ENCODE data around the gene NALCN. TPM values are rescaled to one million over a fixed set of nuclear protein-coding genes. Genes with fewer than 3 reads are reported as not detected.

Gene NALCN
- total and polyA plus RNA-seq, 2 of the 8 experiments (the other 6 are each of a cell fraction or from before 2014, with no cell fraction given) = 0.26 to 0.54 TPM

DNA sequence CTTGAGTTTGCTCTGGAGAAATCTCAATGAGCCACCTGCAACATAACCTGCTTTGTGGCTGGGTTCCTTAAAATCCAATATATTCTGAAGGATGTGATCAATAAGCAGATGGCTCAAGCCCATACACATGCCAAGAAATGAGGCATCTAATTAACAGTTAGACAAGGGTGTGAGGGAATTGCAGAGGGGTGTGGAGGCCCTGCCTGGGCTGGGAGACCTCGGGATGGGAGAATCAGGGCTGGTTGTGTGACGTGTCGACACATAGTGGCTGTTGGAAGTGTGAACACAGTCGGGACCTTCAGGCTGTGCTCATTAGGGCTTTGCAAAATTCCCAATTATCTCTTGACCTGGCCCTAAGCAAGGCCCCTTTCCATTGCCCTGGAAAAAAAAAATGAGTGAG, 379.8 kb downstream of the NALCN start:
- Histone ChIP-seq H3K27me3 (replicated peaks in 1 of 4; ENCODE audit: control insufficient read depth in 3 of 4, extremely low read depth in 1 of 4, insufficient read depth in 3 of 4, low read length in 3 of 4) (peaks cover 0 to 1% (median 0%) of the 10 kb centered on the region in 4 experiments; a peak in 1 of 7 replicates), H3K9me3 (ENCODE audit: insufficient read depth in 2 of 2, low read depth in 1 of 2, low read length in 1 of 2) (no peaks in the 10 kb centered on the region), H3K79me1 (ENCODE audit: low read depth, low read length) (no peaks in the 10 kb centered on the region), H4K5ac (ENCODE audit: insufficient read length, low read depth, low read length) (no peak overlapping the region), H3K27ac (ENCODE audit: low read depth, low read length) (no peak overlapping the region), H3K14ac (ENCODE audit: insufficient read length) (no peak overlapping the region), H3K56ac (replicated peaks; ENCODE audit: insufficient read length, low read depth, low read length) (no peak overlapping the region), H3K23me2 (ENCODE audit: low read depth, low read length) (no peaks in the 10 kb centered on the region), H4K20me1 (replicated peaks in 1 of 2; ENCODE audit: control insufficient read depth in 1 of 2, insufficient read depth in 2 of 2, low read length in 2 of 2) (no peaks in the 10 kb centered on the region), H4K91ac (replicated peaks; ENCODE audit: insufficient read length, low read length) (no peak overlapping the region), H2BK120ac (replicated peaks; ENCODE audit: low read depth, low read length) (no peak overlapping the region), H2AFZ (ENCODE audit: low read length) (no peak overlapping the region), H3K18ac (ENCODE audit: extremely low read depth, low read length) (no peak overlapping the region), H3K4me3 (ENCODE audit: extremely low read depth in 1 of 4, insufficient read depth in 2 of 4, low read depth in 3 of 4, low read length in 4 of 4) (no peak overlapping the region), H4K8ac (ENCODE audit: extremely low read depth, insufficient read depth, low read length) (no peak overlapping the region), H2BK5ac (ENCODE audit: low read depth, low read length) (no peak overlapping the region), H3K4me1 (replicated peaks in 1 of 4; ENCODE audit: control insufficient read depth in 3 of 4, insufficient read depth in 4 of 4, low read length in 3 of 4) (peaks cover 0 to 5% (median 1%) of the 10 kb centered on the region in 4 experiments; a peak in 1 of 7 replicates), H3K4me2 (ENCODE audit: insufficient read depth in 1 of 2, low read depth in 2 of 2, low read length in 2 of 2) (no peak overlapping the region), H2BK15ac (ENCODE audit: low read length) (no peak overlapping the region), H3K4ac (replicated peaks; ENCODE audit: insufficient read length, low read depth, low read length) (no peak overlapping the region), H2BK12ac (ENCODE audit: low read depth, low read length) (peak overlapping the region; percentile 44; the same call in 1 of the 2 replicates), H2BK20ac (ENCODE audit: low read length) (no peak overlapping the region), H3K79me2 (ENCODE audit: control insufficient read depth in 1 of 2, insufficient read depth in 2 of 2, low read length in 2 of 2) (no peaks in the 10 kb centered on the region), H3K9ac (replicated peaks in 1 of 4; ENCODE audit: extremely low read depth in 1 of 4, low read depth in 3 of 4, low read length in 3 of 4) (no peak overlapping the region), H2AK5ac (ENCODE audit: low read depth, low read length) (no peak overlapping the region), H3K36me3 (ENCODE audit: control insufficient read depth in 2 of 4, insufficient read depth in 4 of 4, low read length in 3 of 4) (no peaks in the 10 kb centered on the region), H3K23ac (ENCODE audit: insufficient read length) (no peak overlapping the region)
- FAIRE-seq (no peak), DNase-seq (ENCODE audit: low read depth in 1 of 2, low spot score in 2 of 2) (no peak)
- ChIA-PET CTCF (ENCODE audit: partially characterized antibody) (interaction anchor here (0.6 to 1.8 kb wide), 6 partner anchors 10 to 221 kb away, joined by 3 to 4 read pairs (median 3); no protein-coding TSS in a partner anchor), POLR2A (ENCODE audit: partially characterized antibody) (no interaction called here)
- 93% methylated on average over 4 of the region's 4 CpGs; no CpG with 5 or more reads in 1 of the 2 experiments for WGBS, 2 experiments (ENCODE audit: extremely low coverage in 1 of 2, insufficient coverage in 1 of 2, insufficient read length in 1 of 2, insufficient replicate concordance in 2 of 2, low coverage in 1 of 2, low lambda C conversion rate in 2 of 2, missing lambda C conversion rate in 1 of 2)
- TF ChIP-seq FOSL1 (IDR thresholded peaks at IDR 0.05; ENCODE audit: insufficient read depth, low read depth, low read length) = no peak
- no peak for TF ChIP-seq TEAD4 (IDR thresholded peaks at IDR 0.05; ENCODE audit: low read depth, low read length)
- TF ChIP-seq POU5F1 (IDR thresholded peaks at IDR 0.05; ENCODE audit: low read depth, low read length) = no peak
- TF ChIP-seq, protein P1, sequence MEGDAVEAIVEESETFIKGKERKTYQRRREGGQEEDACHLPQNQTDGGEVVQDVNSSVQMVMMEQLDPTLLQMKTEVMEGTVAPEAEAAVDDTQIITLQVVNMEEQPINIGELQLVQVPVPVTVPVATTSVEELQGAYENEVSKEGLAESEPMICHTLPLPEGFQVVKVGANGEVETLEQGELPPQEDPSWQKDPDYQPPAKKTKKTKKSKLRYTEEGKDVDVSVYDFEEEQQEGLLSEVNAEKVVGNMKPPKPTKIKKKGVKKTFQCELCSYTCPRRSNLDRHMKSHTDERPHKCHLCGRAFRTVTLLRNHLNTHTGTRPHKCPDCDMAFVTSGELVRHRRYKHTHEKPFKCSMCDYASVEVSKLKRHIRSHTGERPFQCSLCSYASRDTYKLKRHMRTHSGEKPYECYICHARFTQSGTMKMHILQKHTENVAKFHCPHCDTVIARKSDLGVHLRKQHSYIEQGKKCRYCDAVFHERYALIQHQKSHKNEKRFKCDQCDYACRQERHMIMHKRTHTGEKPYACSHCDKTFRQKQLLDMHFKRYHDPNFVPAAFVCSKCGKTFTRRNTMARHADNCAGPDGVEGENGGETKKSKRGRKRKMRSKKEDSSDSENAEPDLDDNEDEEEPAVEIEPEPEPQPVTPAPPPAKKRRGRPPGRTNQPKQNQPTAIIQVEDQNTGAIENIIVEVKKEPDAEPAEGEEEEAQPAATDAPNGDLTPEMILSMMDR (IDR thresholded peaks at IDR 0.05; ENCODE audit: control extremely low read depth in 1 of 3, insufficient read depth in 1 of 3, low read depth in 1 of 3, low read length in 3 of 3) = no peak
- TF ChIP-seq TBP (IDR thresholded peaks at IDR 0.05; ENCODE audit: low read depth, low read length) = no peak
- no peak for TF ChIP-seq SP1 (IDR thresholded peaks at IDR 0.05; ENCODE audit: low read depth, low read length)
- no peak for TF ChIP-seq SIN3A (conservative IDR thresholded peaks at IDR 0.05 in 1 of 2, IDR thresholded peaks at IDR 0.05 in 1 of 2; ENCODE audit: low read depth in 1 of 2, low read length in 2 of 2)
- TF ChIP-seq CEBPB (IDR thresholded peaks at IDR 0.05; ENCODE audit: low read depth, low read length) = no peak
- TF ChIP-seq YY1 (IDR thresholded peaks at IDR 0.05; ENCODE audit: low read depth, low read length) = no peak
- no peak for TF ChIP-seq BACH1 (IDR thresholded peaks at IDR 0.05; ENCODE audit: low read length)
- TF ChIP-seq GABPA (IDR thresholded peaks at IDR 0.05; ENCODE audit: borderline replicate concordance, insufficient read depth, low read length) = no peak
- TF ChIP-seq, protein P2, sequence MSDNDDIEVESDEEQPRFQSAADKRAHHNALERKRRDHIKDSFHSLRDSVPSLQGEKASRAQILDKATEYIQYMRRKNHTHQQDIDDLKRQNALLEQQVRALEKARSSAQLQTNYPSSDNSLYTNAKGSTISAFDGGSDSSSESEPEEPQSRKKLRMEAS (IDR thresholded peaks at IDR 0.05) = no peak

Measured in H1 (cell line).